ENCODE data around the gene APLP2.

Gene APLP2

DNA sequence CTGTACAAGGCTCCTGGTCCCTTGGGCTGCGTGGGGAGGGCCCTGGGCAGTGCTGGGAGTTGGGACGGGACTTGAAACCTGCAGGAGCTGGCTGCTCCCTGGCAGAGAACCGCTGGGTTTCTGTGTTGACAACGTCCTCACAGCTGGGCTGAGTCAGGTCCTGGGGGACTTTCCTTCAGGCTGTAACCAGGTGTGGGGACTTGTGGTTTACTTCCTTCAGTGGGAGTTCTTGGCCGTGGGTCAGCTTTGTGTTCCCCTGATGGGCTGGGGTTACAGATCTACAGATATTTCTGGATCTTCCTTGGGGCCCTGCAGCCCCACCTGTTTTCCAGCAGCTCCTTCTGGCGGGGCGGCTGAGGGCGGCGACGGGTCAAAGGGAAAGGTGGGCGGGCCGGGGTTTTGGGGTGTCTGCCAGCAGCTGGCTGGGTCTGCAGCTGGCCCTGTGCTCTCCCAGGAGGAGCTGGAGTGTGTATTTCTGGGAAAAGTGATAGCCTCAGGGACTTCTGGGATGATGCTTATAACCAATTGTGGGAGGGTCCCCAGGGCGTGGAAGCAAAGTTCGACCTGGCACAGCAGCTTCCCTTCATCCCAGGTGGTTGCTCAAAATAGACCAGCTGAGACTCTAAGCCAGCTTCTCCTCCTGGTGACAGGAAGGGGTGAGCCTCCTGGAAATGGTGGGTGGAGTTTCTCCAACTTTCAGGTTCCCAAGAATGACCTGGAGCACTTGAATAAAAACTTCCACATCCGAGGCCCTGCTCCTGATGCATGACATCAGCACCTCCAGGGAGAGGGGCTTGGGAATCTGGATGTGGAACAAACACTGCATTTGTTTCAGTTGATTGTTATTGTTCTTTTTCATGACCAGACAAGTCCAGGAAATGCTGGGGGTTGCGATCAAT is 109.0 kb downstream of the APLP2 start:
- TF ChIP-seq ZFX (IDR thresholded peaks at IDR 0.05; ENCODE audit: borderline replicate concordance) = no peak
- TF ChIP-seq, protein P1, sequence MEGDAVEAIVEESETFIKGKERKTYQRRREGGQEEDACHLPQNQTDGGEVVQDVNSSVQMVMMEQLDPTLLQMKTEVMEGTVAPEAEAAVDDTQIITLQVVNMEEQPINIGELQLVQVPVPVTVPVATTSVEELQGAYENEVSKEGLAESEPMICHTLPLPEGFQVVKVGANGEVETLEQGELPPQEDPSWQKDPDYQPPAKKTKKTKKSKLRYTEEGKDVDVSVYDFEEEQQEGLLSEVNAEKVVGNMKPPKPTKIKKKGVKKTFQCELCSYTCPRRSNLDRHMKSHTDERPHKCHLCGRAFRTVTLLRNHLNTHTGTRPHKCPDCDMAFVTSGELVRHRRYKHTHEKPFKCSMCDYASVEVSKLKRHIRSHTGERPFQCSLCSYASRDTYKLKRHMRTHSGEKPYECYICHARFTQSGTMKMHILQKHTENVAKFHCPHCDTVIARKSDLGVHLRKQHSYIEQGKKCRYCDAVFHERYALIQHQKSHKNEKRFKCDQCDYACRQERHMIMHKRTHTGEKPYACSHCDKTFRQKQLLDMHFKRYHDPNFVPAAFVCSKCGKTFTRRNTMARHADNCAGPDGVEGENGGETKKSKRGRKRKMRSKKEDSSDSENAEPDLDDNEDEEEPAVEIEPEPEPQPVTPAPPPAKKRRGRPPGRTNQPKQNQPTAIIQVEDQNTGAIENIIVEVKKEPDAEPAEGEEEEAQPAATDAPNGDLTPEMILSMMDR (IDR thresholded peaks at IDR 0.05) = no peak

DNA sequence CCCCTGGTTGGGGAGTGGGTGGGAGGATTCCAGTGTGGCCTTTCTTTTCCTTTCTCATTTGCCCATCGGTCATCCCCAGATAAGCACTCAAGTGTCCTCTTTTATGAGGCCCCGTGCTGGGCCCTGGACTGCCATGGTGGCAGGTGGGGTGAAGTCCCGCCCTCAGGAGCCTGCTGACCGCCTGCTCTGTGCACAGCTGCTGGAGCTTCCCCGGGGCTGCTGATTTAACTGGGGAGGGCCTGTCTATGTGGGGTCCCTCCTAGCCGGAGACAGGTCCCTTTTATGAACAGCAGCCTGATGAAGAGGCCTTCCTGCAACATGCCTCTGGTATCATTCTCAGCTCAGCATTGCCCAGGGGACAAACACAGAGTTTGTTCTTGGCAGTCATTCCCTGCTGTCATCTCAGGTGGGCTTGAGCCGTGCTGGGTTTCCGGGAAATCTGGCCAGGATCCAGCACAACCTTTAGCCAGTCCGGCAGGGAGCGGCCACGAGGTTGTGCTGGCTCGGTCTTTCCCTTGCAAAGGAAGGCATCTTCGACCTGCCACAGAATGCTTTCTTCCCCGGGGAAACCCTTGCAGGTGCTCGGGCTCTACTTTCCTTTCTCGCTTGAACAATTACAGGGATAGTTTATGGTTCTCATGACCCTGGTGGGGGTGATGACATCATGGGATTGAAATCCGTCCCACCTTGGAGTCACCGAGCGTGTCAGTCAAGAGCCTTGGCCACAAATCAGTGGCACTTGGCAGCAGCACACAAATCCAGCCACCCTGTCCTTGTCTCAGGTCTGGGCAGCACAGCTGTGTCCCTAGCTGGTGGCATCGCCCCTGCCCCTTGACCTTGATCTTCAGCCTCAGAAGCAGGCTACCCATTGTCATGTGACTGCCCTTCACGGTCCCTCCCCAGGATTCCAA is 110.0 kb downstream of the APLP2 start:
- TF ChIP-seq ZFX (IDR thresholded peaks at IDR 0.05; ENCODE audit: borderline replicate concordance) = no peak
- TF ChIP-seq, protein P1 (IDR thresholded peaks at IDR 0.05) = no peak
- H3K27ac ChIP-seq = no peak overlapping the region

More for the DNA sequence above, 109.0 kb downstream of the APLP2 start:
- no peak overlapping the region for H3K27ac ChIP-seq

DNA sequence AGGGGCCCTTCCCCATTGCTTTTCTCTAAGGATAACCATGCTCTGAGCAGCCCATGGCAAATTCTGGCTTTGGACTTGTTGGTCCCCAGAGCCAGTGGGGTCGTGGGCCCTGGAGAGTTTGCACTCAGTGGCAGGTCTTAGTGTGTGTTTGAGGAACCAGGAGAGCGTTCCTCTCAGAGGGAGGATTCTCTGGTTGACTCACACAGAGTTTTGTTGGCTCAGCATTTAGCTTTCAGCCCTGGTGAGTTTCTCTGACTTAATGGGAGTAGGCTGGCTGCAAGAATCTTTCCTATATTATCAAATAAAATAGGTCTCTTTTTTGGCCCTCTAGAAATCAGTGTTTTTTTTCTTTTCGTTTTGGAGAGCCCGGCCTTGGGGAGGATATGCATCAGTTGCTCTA is 110.8 kb downstream of the APLP2 start:
- H3K27ac ChIP-seq = peak overlapping the region; percentile 77
- TF ChIP-seq, protein P1 (IDR thresholded peaks at IDR 0.05) = no peak
- no peak for TF ChIP-seq ZFX (IDR thresholded peaks at IDR 0.05; ENCODE audit: borderline replicate concordance)

DNA sequence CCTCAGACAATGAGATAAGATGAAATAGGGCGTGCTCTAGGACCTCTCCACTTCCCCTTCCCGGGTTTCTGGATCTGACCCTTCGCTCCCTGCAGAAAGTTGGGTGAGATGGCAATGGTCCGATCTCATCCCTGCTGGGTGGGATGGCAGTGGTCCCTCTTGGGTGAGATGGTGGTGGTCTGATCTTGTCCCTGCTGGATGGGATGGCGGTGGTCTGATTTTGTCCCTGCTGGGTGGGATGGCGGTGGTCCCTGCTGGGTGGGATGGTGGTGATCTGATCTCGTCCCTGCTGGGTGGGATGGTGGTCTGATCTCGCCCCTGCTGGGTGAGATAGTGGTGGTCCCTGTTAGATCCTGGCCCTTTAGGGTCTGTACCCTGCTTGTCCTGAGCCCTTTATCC is 111.2 kb downstream of the APLP2 start:
- no peak for TF ChIP-seq ZFX (IDR thresholded peaks at IDR 0.05; ENCODE audit: borderline replicate concordance)
- TF ChIP-seq, protein P1 (IDR thresholded peaks at IDR 0.05) = no peak
- peak overlapping the region; percentile 77 for H3K27ac ChIP-seq

DNA sequence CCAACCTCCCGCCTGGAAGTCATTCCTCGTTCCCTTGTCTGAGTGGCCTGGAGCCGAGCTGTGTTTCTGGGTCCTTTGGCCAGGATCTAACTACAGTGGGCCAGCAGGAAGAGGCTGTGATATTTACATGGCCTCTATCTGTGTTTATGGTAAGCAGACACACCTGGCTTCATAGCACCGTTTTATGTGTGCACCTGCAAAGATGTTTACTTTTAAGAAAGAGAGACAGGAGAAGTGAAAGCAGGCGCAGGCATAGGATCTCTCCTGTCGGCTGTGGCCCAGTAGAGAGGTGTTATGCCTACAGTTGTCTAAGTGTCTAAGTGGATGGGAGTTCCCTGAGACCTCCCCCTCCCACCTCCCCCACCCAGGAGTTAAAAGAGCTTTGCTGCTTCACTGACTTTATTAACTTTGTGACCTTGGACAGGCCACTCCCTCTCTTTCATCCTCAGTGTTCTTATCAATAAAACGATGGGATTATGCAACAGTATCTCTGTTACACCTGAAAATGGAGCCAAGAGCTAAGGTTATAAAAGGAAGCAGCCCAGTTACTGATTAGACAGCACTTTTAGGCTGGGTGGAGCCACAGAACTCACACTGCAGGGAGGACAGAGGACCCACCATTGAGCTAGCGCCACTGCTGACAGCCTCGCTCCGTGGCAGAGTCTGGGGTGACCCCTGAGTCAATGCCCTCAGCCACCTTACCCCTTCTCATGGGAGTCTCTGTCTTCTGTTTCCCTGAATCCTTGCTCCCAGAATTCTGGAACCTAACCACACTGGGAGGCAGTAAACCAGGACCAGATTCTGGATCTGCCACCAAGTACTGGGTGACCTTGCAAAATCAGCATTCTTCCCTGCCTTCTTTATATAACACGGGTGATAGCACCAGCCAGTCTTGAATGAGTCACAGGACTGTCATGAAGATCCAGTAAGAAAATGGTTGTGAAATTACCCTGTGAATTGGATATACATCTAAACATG is 111.9 kb downstream of the APLP2 start:
- H3K27ac ChIP-seq = peak overlapping the region; percentile 77

More for the DNA sequence above, 111.9 kb downstream of the APLP2 start:
- TF ChIP-seq ZFX (IDR thresholded peaks at IDR 0.05; ENCODE audit: borderline replicate concordance) = no peak
- TF ChIP-seq, protein P1 (IDR thresholded peaks at IDR 0.05) = no peak
